Caco-2 (cell line): ENCODE measurements around the gene ZFP91. TPM values are rescaled to one million over a fixed set of nuclear protein-coding genes. Genes with fewer than 3 reads are reported as not detected.

Experiments used
- BruUV-seq: library from RNA; stranded (reverse); fragments of 400-500 nt; replicated peaks from 2 replicates; lab custom pipeline; 2021; lab: Mats Ljungman, UMichigan
- CTCF ChIA-PET: fragments of 300-600 bp; sonication (Branson Sonifier 250); formaldehyde crosslinking; loops from one replicate; lab custom pipeline; 2022; ENCODE audit warnings: antibody characterized with exemption; lab: Charles Lee
- POLR2A ChIA-PET: fragments of 300-600 bp; sonication (Branson Sonifier 250); formaldehyde crosslinking; loops from one replicate; lab custom pipeline; 2022; ENCODE audit warnings: antibody characterized with exemption; lab: Charles Lee
- DNase-seq, 2 experiments: peaks; one replicate each; pipeline versions ENCODE4 v3.0.0 to v3.0.0-alpha.2; 2020 to 2022
- H3K27me3 ChIP-seq: replicated peaks from 2 replicates; pipeline ENCODE4 v1.6.0; 2011; ENCODE audit warnings: low read length; ENCODE audit not compliant: control insufficient read depth, insufficient read depth
- H3K36me3 ChIP-seq: 2 replicates; pipeline ENCODE4 v1.5.1; 2011; ENCODE audit warnings: low read length; ENCODE audit not compliant: control insufficient read depth, insufficient read depth
- H3K4me1 ChIP-seq: fragments of 250-450 bp; sonication (Bioruptor Pico); 2 replicates; pipeline ENCODE4 v1.5.1; 2020; ENCODE audit warnings: mild to moderate bottlenecking
- H3K4me3 ChIP-seq: 2 replicates; pipeline ENCODE4 v1.5.1; 2011; ENCODE audit warnings: low read depth, mild to moderate bottlenecking, control low read depth, low read length
- H3K9me3 ChIP-seq: fragments of 250-450 bp; sonication (Bioruptor Pico); 2 replicates; pipeline ENCODE4 v1.5.1; 2020; ENCODE audit warnings: mild to moderate bottlenecking, moderate library complexity
- H3K27ac Mint-ChIP-seq: one replicate; pipeline ENCODE4 v1.8.0; 2022; ENCODE audit warnings: mixed read lengths; ENCODE audit not compliant: unreplicated experiment
- H3K27me3 Mint-ChIP-seq: one replicate; pipeline ENCODE4 v1.8.0; 2022; ENCODE audit warnings: mixed read lengths; ENCODE audit not compliant: insufficient read depth, unreplicated experiment
- H3K36me3 Mint-ChIP-seq: one replicate; pipeline ENCODE4 v1.8.0; 2022; ENCODE audit warnings: mild to moderate bottlenecking, mixed read lengths; ENCODE audit not compliant: insufficient read depth, unreplicated experiment
- H3K4me1 Mint-ChIP-seq: one replicate; pipeline ENCODE4 v1.8.0; 2022; ENCODE audit warnings: low read depth, mixed read lengths; ENCODE audit not compliant: unreplicated experiment
- H3K4me3 Mint-ChIP-seq: one replicate; pipeline ENCODE4 v1.8.0; 2022; ENCODE audit warnings: mild to moderate bottlenecking, moderate library complexity, mixed read lengths; ENCODE audit not compliant: unreplicated experiment
- H3K9me3 Mint-ChIP-seq: one replicate; pipeline ENCODE4 v1.8.0; 2022; ENCODE audit warnings: mixed read lengths; ENCODE audit not compliant: unreplicated experiment
- intact Hi-C: fragments of 100-400 bp; cut with micrococcal nuclease; formaldehyde crosslinking; loops from one replicate; pipeline ENCODE4 v1.10.0; 2022; ENCODE audit not compliant: unreplicated experiment
- total RNA-seq: library from RNA; stranded (reverse); gene quantifications from 2 replicates; pipeline ENCODE4 v1.2.3, GENCODE V29; 2022
- TF ChIP-seq, protein P1 (sequence below), 2 experiments: fragments of 200-600 bp in 1 of 2; IDR thresholded peaks; 1 replicate in 1 of 2; 2 replicates in 1 of 2; pipeline versions ENCODE4 v1.5.1 to v1.8.0; 2011 to 2022; ENCODE audit warnings: antibody characterized with exemption in 1 of 2, control low read depth in 1 of 2, inconsistent platforms in 1 of 2, low read depth in 1 of 2, low read length in 1 of 2, mild to moderate bottlenecking in 1 of 2, moderate library complexity in 1 of 2; ENCODE audit not compliant: insufficient read depth in 1 of 2, severe bottlenecking in 1 of 2, unreplicated experiment in 1 of 2

Gene ZFP91
- total RNA-seq, 1 experiment from 2014 or later, result 40.6 TPM

DNA sequence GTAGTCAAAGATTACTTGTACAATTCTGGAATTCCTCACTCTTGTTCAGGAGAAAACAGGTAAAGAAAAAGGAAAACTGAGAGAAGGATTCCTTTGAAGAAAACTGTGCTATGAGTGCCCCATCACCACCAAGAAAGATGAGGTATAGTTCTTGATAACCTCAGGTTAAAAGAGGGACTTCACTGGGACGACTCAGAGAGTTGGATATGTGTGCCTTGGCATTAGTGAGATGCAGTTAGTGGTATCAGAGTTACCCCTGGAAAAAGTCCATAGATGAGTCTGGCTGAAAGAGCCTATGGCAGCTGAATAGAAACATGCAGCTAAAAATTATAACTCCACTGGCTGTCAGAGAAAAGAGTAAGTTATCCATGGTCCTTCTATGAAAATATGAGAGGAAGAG is 32.0 kb upstream of the ZFP91 start:
- ChIA-PET POLR2A (no interaction called here), CTCF (no interaction called here)
- H3K36me3 Mint-ChIP-seq, result no peaks in the 10 kb centered on the region
- H3K27ac Mint-ChIP-seq, result no peak overlapping the region
- no TSS peak for BruUV-seq
- no peaks in the 10 kb centered on the region for H3K4me1 ChIP-seq
- H3K27me3 ChIP-seq, result no peaks in the 10 kb centered on the region
- no peak overlapping the region for H3K4me3 Mint-ChIP-seq
- DNase-seq, result no peak
- H3K4me1 Mint-ChIP-seq, result no peaks in the 10 kb centered on the region
- TF ChIP-seq, protein P1, sequence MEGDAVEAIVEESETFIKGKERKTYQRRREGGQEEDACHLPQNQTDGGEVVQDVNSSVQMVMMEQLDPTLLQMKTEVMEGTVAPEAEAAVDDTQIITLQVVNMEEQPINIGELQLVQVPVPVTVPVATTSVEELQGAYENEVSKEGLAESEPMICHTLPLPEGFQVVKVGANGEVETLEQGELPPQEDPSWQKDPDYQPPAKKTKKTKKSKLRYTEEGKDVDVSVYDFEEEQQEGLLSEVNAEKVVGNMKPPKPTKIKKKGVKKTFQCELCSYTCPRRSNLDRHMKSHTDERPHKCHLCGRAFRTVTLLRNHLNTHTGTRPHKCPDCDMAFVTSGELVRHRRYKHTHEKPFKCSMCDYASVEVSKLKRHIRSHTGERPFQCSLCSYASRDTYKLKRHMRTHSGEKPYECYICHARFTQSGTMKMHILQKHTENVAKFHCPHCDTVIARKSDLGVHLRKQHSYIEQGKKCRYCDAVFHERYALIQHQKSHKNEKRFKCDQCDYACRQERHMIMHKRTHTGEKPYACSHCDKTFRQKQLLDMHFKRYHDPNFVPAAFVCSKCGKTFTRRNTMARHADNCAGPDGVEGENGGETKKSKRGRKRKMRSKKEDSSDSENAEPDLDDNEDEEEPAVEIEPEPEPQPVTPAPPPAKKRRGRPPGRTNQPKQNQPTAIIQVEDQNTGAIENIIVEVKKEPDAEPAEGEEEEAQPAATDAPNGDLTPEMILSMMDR (IDR thresholded peaks at IDR 0.05; ENCODE audit: insufficient read depth in 1 of 2, low read depth in 1 of 2, low read length in 1 of 2, severe bottlenecking in 1 of 2, unreplicated experiment in 1 of 2), result no peak
- H3K36me3 ChIP-seq, result no peaks in the 10 kb centered on the region
- no peaks in the 10 kb centered on the region for H3K27me3 Mint-ChIP-seq
- no peaks in the 10 kb centered on the region for H3K9me3 Mint-ChIP-seq
- intact Hi-C loops, result no loop called here
- H3K4me3 ChIP-seq, result no peak overlapping the region
- no peaks in the 10 kb centered on the region for H3K9me3 ChIP-seq

DNA sequence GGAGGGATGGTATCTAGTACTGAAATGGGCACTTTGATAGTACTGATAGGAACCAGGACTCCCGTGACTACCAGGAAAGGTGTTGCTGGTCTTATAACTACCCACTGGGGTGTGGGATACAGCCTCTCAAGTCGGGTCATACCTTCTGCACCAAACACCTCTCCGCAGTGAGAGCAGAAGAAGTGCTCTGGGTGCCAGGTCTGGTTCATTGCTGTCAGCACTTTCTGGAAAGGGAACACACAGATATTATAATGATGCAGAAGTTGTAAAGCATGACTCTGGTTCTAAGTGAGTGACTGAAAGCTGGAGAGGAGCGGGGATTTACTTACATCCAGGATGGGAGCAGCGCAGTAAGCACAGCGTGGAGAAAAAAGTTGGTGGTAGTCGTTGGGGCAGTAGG is 29.2 kb upstream of the ZFP91 start:
- no peaks in the 10 kb centered on the region for H3K9me3 Mint-ChIP-seq
- no peaks in the 10 kb centered on the region for H3K36me3 Mint-ChIP-seq
- H3K4me1 Mint-ChIP-seq, result no peaks in the 10 kb centered on the region
- TF ChIP-seq, protein P1 (IDR thresholded peaks at IDR 0.05; ENCODE audit: insufficient read depth in 1 of 2, low read depth in 1 of 2, low read length in 1 of 2, severe bottlenecking in 1 of 2, unreplicated experiment in 1 of 2), result no peak
- no peaks in the 10 kb centered on the region for H3K9me3 ChIP-seq
- H3K4me1 ChIP-seq, result no peaks in the 10 kb centered on the region
- ChIA-PET POLR2A (no interaction called here), CTCF (no interaction called here)
- DNase-seq, result no peak
- H3K4me3 Mint-ChIP-seq, result no peak overlapping the region
- intact Hi-C loops, result no loop called here
- no peak overlapping the region for H3K4me3 ChIP-seq
- H3K27me3 Mint-ChIP-seq, result no peaks in the 10 kb centered on the region
- no peak overlapping the region for H3K27ac Mint-ChIP-seq
- no peaks in the 10 kb centered on the region for H3K27me3 ChIP-seq
- H3K36me3 ChIP-seq, result no peaks in the 10 kb centered on the region
- no TSS peak for BruUV-seq

DNA sequence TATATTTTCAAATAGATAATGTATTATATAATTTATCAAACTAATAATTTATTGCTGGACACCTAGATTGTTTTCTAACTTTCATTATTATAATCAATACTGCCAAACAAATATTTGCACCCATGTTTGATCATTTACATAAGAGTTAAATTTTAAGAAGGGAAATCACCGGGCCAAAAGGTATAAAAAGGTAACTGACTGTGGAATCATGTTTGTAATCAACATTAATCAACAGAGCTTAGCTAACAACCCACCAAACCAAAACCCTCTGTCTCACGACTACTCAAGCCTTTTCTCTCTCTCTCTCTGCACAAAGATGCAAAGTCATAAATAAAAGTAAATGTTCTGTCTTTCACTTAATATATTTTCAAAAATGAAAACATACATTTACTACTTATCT is 18.0 kb upstream of the ZFP91 start:
- Mint-ChIP-seq H3K4me1 (peaks cover 7% of the 10 kb centered on the region), H3K9me3 (no peaks in the 10 kb centered on the region), H3K27ac (no peak overlapping the region), H3K36me3 (peaks cover 5% of the 10 kb centered on the region), H3K4me3 (no peak overlapping the region), H3K27me3 (no peaks in the 10 kb centered on the region)
- BruUV-seq, result no TSS peak
- intact Hi-C loops, result no loop called here
- CTCF ChIA-PET, result no interaction called here
- Histone ChIP-seq H3K4me1 (peaks cover 10% of the 10 kb centered on the region), H3K36me3 (no peaks in the 10 kb centered on the region), H3K27me3 (no peaks in the 10 kb centered on the region), H3K4me3 (no peak overlapping the region), H3K9me3 (no peaks in the 10 kb centered on the region)
- POLR2A ChIA-PET, result no interaction called here
- TF ChIP-seq, protein P1 (IDR thresholded peaks at IDR 0.05; ENCODE audit: insufficient read depth in 1 of 2, low read depth in 1 of 2, low read length in 1 of 2, severe bottlenecking in 1 of 2, unreplicated experiment in 1 of 2), result no peak
- DNase-seq, result no peak
